Pulmonary artery endothelial cell (primary cell): ENCODE data around the gene POU2AF1. TPM values are rescaled to one million over a fixed set of nuclear protein-coding genes. Genes with fewer than 3 reads are reported as not detected.

Experiments
- DNase-seq: peaks from one replicate; pipeline ENCODE4 v3.0.0-alpha.2; 2011; ENCODE audit warnings: low read depth, low spot score
- total RNA-seq: library from RNA; depleted of rRNA; stranded (reverse); fragments of >200 nt; gene quantifications from 2 replicates; pipeline ENCODE4 v1.2.3, GENCODE V29; 2014

POU2AF1 gene
- total RNA-seq, 1 donor from 2014 or later = not detected

DNA sequence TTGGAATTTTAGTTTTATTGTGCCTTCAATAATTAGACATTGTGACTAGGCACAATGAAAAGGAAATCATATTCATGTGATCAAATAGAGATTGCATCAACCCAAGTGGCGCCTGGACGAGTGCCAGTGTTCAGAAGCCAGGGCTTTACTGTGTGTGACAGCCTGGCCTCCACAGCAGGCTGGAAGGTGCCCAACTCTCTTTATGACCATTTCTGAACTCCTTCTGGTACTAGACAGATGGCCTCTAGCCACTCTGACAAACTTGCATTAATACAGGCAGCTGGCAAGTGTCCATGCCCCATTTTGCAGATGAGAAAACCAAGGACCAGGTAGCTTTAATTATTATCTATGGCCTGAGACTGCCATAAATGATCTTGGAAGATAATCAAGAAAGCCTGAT is 8.3 kb upstream of the POU2AF1 start:
- DNase-seq = no peak

DNA sequence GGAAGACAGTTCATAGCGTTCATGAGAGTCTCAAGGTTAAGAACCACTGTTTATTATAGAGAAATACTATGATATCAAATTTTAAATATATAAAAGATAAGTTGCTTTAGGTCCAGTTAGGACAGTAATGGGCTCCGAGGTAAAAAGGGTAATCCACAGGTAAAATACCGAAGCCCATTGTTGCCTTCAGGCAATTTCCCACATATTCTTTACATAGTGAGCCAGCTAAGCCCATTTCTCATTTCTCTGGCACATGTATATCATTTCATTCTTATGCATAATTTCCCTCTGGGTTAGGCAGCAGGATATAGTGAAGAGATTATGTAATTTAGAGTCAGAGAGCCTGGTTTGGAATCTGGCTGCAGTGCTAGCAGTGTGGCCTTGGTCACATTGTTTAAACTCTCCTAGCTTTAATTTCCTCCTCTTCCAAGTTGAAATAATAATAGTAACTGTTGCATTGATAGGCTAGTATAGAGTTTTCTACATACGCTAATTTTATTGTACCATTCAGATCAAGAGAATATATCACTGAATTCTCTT is 7.6 kb upstream of the POU2AF1 start:
- DNase-seq = no peak

DNA sequence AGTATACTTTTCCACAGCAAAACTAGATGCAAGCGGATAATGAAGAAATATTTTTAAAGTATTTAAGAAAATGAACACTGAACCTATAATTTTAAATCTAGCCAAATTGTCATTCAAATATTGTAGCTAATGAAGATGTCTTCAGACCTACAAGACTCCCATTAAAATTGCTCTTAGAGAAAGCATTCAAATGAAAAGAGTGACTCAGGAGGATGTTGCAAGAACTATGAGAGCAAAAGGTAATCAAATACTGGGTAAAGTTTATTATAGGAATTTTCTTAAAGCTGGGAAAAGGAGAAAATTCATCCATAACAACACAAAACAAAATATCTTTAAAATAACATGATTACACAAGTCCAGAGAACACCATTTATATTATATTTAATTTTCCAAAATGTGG is 5.4 kb upstream of the POU2AF1 start:
- DNase-seq = no peak

DNA sequence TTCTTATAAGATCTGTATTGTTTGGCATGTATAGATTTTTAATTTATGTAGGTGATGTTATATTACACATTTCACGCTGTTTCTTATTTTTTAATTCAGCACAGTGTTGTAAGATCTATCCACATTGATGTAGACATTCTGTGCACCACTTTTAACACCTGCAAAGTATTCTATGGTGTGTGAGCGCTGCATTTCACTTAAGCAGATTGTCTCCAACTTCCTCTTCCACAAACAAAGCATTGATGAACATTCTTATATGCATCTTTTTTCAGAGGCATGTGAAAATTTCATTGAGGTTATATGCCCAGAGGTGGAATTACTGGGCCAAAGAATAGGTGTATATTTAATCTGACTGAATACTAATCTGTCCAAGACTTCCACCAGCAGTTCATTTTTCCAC is 3.4 kb upstream of the POU2AF1 start:
- no peak for DNase-seq

DNA sequence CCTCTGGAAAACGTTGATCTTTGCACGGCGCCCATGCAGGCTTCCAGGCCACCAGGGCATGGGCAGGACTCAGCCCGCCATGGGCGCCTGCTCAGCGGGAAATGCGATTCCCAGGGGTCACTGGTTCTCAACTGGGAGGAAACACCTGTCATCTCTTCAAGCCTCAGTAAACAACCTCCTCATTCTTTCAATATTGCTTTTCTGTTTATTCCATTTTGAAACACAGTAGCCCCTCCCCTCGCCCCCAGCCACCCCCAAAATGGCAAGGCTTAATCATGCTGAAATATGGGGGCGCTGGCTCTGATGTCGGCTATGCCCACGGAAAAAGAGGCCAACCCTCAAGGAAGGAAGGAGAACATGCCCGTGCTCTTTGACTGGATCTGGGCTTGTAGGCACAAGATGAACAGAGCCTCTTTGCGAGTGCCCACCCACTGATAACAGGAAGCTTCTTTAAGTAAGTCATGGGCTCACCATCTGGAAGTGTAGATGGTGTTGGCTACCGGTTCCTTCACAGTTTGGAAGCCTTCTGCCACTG is 594 bp upstream of the POU2AF1 start:
- DNase-seq = no peak

DNA sequence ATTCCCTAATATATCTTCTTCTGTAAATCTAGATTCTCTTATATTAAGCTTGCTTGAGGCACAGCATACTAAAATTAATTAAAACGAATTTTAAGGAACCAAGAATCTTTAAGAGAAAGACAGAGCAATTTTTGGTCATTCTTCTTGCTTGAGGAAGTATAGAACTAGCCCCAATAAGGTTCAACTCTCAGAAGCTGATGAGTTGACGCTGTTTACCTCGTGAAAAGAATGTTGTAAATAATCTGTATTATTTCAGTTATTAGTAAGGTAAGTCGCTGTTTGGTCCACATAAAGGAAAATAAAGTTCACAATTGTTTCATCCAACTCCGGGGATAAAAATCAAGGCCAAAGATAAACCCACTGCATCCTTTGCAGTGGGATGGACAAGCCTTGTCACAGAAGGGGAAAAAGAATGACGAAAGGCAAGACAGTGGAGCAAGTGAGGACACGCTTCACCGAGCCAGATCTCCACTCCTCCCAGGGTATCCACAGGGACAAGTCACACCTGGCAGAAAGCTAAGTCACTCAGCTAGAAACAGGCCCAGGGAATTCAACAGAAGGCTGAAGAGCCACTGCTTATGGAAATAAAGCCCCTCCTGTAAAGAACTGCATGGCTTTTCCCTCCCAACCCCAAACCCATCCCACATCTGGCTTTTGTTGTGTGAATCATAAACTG is 752 bp downstream of the POU2AF1 start:
- DNase-seq = no peak

DNA sequence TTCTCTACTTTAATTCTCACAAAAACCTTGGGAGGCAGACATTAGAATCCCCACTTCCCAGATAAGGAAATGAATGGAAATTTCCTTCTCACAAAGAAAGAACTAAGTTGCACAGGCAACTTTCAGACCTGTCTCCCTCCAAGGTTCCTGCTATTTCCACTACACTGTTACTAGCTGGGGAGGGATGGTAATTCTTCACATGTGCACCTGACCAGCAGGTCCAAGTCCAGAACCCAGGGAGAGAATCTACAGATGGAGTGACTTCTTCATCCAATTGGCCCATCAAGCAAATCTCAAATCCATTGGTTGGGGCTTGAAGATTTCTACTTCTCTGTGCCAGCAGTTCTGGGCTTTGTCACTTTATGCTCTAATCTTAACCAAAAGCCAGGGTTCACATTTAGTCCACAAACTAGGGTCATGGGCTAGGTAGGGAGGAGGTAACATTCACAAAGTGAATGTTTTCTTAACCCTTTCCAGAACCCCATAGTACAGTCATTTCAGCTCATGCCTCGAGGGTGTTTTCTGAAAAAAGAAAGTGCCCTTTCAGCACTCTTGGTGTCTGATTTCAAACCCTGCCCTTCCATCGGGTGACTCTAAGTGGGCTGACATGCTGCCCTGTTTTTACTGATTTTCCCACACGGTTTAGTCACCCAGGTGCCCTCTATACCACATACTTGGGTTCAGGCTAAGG is 2.7 kb downstream of the POU2AF1 start:
- no peak for DNase-seq

DNA sequence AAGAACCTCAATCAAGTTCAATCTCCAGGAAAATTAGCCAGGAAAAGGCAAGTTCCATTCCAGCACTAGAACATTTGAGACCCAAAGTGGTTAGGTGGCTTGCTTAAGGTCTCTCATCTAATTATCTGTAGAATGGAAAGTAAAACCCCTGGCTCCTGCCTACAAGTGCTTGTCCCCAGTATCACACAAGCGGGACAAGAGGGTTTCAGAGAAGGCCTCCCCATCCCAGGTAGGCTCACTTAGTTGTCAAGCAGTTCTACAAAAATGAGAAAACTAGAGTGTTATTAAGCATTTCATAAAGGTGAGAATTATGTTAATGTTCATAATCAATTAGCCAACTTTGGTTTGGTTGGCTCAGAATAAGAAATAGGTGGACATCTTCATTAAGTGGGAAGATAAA is 5.5 kb downstream of the POU2AF1 start:
- DNase-seq = no peak

DNA sequence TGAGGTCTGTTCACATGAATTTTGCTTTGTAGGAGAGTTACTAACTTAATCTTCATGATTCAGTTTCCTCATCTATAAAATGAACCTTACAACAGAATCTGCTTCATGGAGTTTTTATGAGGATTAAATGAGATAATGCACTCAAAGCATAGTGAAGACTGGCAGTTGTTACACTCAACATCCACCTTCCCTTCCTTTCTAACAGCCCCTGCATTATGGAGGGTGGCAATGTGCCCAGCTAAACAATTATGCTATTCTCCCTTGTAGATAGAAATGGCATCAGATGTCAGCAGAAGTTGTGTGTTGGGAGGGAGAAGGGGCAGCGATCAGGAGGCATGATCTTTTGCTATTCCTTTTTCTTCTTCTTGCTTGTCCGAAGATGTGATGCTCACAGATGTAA is 6.5 kb downstream of the POU2AF1 start:
- no peak for DNase-seq

DNA sequence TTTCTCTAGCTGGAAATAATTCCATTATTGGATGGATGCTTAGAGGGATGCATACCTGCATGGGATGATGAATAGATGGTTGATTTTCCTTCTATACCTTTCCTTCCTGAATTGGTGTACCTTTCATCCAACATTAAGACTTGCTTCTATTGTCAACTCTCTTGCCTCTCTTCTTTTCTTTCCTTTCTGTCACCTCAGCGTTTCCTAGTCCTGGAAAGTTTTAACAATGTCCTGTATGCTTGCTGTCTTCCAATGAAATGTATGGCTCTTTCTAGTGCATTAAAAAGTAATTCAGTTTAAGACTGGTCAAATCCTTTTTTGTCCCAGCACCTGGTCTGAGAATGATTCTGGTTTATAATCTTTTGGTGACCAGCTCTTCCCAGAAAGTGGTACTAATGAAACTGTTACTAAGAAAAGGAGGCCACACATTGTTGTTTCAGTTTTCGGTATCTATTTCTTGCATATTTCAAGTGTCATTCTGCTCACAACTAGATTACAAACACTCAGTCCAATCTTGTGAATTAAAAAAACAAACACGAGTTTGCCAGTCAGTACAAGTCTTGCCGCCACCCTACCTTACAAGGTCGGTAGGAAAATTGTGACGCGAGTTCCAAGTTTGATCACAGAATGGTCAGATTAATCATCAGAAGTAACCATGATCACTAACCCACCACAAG is 8.0 kb downstream of the POU2AF1 start:
- no peak for DNase-seq

DNA sequence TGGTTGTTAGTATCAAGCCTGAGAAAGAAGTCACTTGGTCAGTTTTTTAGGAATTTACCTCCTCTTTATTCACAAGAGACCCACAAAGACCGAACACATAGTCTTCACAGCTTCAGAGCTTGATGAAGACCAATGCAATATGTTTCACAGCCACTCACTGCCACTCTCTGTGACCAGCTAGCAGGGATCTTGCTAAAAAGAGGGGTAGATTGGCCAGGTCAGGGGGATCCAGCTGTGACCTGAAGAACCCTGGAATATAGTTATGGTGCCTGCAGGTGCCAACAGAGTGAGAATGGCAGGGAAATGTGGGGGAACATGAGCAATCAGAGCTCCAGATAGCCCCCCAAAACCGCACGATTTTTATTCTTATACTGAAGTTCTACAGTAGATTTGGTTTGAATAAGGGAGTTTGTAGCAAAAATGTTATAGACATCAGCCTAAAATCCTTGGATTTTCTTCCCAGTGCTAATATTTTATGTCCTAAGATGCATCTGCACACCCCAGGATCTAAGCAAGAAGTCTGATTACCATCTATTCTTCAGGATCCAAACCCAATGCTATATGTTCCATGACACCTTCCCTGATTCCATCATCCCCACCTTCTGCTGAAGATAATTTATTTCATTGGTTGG is 8.7 kb downstream of the POU2AF1 start:
- DNase-seq = no peak

DNA sequence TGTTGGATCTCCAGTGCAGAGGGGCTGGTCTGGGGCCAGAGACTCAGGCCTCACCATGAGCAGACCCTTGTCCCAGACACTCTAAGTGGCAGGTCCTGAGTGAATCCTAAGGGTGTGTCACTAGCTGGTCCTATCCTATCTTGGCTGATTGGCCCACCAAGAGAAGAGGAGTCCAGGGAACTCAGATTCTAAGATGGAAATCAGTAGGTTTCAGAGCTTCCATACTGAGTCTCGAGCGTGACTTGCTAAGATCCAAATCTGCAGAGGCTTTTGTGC is 10.9 kb downstream of the POU2AF1 start:
- DNase-seq = no peak

DNA sequence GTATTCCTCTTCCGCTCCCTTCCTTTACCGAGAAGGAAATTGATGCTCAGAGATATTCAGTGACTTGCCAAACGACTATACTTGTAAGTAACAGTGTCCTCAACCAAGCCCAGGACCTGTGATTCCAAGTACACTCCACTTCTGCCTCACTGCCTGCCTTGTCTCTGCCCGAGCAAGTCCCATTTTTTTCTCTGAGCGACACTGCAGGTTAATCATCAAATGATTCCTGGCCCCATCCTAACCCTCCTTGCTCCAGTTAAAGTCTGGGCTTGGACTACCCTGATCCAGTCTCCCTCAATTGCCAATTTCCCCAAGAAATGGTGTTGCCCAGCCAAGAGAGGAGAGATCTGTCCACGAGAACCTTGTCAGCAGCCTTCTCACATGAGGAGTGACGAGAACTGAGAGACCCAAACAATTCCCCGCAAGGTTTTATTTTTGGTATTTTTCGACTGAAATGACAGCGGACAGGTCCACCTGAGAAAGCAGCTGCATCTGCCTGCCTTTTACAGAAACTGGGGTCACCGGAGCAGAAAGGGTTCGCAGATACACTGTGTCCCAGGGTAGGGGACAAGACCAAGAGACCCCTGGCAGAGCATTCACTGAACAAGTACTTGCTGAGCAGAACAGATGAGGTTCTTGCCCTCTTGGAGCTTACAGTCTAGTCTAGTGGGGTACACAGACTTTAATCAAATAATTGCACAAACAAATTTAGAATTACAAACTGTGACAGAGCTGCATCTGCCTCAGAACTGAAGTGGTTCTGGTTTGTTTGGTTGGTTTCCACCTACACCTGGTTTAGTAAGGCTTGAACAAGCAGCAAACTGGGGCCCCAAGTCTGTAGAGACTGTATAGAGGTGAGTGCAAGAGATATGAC is 11.4 kb downstream of the POU2AF1 start:
- DNase-seq = no peak

DNA sequence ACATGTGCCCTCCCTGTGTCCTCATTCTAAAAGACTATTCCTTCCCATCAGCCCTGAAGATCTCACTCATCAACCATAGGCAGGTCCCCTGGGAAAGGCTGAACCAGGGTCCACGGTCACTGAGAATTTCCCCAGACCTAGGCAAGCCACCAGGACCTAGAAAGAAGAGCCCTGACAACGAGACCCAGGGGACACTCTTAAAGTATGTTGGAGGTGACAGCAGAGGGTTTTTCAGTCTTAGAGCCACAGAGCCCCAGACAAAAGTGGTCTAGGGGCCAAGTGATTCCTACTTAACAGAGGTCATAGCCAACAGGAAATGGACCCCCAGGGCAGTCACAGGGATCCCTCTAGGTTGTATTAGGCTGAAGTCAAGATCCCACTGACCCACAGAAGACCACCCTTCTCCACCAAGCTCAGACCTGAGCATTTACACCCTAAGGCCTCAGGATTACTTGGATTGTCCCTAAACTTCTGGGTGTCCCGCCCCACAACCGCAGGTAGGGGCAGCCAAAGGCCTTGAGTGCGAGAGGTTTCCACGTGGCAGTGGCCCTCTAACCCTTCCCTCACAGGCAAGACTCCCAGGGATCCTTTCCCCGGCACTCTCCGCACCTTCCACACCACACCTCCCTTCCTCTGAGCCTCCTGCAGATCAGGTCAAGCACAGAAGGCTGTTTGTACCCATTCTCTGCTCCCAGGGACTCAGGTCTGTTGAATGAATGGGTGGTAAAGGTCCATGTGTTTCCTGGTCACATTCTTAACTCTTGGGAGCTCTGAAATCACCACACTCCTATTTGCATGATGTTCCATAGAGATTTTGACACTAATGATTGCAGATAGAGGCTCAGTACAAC is 12.3 kb downstream of the POU2AF1 start:
- DNase-seq = no peak

DNA sequence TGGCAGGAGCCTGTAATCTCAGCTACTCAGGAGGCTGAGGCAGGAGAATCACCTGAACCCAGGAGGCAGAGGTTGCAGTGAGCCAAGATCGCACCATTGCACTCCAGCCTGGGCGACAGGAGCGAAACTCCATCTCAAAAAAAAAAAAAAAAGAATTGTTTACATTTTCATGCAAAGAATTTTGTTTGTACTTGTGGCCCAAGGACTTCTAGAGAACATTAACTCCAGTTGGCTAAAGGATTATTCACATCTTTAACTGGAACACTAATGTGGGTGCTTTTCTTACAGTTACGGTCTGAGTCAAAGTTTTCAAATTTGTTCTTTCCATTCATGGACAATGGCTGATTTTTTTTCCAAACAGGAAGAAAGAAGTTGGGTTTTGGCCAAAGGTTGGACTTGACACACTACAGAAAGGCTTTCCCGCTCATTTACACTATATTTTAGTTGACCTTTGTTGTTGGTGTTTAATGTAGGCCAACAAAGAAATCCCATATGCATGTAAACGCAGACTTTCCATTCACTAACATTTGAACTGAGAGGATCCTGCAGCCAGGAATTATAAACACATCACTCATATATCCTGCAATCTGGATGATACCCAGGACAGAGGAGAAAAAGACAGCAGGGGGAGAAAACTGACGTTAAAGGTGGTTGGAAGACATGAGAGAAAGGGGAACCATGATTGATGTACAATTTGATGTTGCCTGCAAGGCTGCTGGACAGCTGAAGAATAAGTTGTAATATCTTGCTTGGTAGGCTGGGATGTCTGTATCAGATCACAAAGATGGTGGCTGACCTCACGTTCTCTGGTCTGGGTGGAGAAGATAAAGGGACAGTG is 13.1 kb downstream of the POU2AF1 start:
- no peak for DNase-seq

DNA sequence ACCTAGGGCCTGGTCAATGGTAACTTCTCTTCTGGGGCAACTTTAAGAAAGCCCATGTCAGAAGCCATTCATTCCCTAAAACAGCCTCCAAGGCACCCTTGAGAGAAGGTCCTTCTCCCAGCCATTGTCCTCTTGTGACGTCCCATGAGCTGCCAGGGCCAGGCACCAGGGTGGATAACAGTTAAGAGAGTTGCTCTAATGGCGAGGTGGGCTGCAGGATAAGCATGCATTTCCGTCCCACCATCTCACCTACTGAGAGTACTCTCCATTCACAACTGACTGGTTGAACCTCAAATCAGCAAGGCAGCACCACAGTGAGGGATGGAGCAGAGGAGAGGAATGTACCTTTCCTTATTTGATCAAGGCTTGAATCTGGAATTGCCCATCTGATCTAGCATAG is 14.6 kb downstream of the POU2AF1 start:
- DNase-seq = no peak

DNA sequence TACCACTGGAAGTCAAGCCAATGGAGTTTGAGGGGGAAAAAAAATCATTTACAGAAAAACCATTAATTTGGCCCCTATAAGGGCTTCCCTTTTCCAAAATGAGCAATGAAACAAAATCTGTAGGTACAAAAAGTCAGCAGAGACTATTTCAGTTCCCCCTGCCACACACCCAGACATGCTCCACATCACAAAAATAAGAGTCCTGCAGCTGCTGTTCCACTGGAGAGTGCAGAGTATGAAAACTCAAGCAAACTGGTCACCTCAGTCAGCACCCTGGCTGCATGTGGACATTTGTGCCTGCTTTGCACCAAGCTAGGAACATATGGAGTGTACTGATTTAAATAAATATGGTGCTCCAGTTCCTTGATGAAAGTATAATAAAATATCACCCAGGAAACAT is 15.1 kb downstream of the POU2AF1 start:
- no peak for DNase-seq

DNA sequence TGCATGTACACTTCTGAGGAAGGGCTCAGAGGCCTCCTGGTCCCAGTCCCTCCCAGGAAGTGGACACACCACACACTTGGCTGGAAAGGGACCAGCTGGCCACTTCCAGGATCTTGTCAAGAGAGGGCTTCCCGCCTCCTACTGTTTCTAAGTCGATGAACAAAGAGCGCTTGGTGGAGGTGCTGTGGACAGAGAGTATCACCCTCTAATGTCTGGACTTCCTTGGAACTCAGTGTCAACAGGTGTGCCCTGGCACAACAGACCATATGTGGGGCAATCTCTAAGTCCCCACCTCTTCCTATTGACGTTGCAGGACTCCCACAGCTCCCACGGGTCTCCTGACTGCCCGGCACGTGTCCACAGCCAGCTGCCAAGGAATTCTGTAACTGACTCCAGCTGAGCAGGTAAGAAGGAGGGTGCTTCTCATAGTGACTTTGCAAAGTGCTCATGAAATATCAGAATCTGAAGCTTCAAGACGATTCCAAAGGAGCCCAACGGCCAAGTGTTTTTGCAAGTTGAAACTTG is 16.1 kb downstream of the POU2AF1 start:
- DNase-seq = no peak

DNA sequence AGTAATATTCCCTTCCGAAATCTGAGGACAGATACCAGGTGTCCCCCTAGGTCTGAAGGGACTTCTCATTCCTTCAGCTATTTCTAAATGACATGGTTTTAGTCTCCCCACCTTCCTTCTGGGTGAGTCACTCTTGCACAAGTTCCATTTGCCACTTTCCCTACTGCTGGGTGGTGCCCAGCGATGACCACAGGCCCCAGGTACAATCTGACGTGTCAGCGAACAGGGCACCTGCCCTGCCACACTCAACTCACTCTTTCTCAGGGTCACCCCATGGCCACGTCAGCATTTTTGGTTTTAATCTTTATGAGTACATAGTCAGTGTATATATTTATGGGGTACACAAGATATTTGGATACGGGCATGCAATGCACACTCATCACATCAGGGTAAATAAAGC is 17.2 kb downstream of the POU2AF1 start:
- no peak for DNase-seq
